Measurements from ENCODE around the gene C16orf87. TPM values are rescaled to one million over a fixed set of nuclear protein-coding genes. Genes with fewer than 3 reads are reported as not detected.

The C16orf87 gene
- total and polyA plus RNA-seq, 9 of the 15 experiments (the other 6 are each of a cell fraction or from before 2014, with no cell fraction given): 7.8 to 16.7 (median 10.5) TPM

DNA sequence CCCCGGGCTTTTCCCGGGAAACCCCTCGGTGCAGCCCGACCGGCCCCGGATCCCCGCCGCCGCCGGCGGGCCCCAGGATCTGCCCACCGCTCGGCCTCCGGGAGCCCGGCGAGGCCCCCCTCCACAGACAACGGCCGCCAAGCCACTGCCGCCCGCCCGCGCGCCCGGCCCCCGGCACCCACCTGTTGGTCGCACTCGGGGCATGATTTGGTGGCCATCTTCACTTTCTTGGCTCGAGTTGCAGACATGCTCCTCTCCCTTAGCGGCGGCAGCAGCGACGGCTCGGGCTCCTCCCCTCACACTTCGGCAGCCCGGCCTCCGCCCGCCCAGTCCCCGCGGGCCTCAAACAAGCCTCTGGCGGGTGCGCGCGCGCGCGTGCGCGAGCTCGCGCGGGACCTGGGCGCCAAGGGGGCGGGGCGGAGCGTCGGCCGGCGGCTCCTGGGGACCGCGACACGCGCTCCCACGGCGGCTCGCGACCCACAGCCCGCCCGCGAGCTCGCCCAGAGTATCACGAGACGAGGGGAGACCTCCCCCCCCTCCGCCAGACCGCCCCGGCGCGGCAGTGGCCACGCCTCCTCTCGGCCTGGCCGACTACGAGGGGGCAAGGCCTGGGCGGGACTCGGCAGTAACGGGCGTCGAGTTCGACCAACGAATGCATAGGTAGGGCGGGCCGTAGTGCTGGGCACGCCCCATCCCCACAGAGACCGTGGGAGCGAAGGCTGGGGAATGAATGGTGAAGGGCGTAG, at the start of gene C16orf87 (continued):
- TF ChIP-seq, protein P1, sequence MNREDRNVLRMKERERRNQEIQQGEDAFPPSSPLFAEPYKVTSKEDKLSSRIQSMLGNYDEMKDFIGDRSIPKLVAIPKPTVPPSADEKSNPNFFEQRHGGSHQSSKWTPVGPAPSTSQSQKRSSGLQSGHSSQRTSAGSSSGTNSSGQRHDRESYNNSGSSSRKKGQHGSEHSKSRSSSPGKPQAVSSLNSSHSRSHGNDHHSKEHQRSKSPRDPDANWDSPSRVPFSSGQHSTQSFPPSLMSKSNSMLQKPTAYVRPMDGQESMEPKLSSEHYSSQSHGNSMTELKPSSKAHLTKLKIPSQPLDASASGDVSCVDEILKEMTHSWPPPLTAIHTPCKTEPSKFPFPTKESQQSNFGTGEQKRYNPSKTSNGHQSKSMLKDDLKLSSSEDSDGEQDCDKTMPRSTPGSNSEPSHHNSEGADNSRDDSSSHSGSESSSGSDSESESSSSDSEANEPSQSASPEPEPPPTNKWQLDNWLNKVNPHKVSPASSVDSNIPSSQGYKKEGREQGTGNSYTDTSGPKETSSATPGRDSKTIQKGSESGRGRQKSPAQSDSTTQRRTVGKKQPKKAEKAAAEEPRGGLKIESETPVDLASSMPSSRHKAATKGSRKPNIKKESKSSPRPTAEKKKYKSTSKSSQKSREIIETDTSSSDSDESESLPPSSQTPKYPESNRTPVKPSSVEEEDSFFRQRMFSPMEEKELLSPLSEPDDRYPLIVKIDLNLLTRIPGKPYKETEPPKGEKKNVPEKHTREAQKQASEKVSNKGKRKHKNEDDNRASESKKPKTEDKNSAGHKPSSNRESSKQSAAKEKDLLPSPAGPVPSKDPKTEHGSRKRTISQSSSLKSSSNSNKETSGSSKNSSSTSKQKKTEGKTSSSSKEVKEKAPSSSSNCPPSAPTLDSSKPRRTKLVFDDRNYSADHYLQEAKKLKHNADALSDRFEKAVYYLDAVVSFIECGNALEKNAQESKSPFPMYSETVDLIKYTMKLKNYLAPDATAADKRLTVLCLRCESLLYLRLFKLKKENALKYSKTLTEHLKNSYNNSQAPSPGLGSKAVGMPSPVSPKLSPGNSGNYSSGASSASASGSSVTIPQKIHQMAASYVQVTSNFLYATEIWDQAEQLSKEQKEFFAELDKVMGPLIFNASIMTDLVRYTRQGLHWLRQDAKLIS (CRISPR knock-in tag; IDR thresholded peaks at IDR 0.05): no peak
- TF ChIP-seq MXI1 (IDR thresholded peaks at IDR 0.05; ENCODE audit: low read depth, low read length): no peak
- TF ChIP-seq CHD1 (IDR thresholded peaks at IDR 0.05; ENCODE audit: low read length): no peak
- peak; percentile 89 for TF ChIP-seq RBFOX2 (IDR thresholded peaks at IDR 0.05; ENCODE audit: low read depth, low read length)
- no peak for TF ChIP-seq PHTF2 (CRISPR knock-in tag; IDR thresholded peaks at IDR 0.05)
- TF ChIP-seq, protein P2, sequence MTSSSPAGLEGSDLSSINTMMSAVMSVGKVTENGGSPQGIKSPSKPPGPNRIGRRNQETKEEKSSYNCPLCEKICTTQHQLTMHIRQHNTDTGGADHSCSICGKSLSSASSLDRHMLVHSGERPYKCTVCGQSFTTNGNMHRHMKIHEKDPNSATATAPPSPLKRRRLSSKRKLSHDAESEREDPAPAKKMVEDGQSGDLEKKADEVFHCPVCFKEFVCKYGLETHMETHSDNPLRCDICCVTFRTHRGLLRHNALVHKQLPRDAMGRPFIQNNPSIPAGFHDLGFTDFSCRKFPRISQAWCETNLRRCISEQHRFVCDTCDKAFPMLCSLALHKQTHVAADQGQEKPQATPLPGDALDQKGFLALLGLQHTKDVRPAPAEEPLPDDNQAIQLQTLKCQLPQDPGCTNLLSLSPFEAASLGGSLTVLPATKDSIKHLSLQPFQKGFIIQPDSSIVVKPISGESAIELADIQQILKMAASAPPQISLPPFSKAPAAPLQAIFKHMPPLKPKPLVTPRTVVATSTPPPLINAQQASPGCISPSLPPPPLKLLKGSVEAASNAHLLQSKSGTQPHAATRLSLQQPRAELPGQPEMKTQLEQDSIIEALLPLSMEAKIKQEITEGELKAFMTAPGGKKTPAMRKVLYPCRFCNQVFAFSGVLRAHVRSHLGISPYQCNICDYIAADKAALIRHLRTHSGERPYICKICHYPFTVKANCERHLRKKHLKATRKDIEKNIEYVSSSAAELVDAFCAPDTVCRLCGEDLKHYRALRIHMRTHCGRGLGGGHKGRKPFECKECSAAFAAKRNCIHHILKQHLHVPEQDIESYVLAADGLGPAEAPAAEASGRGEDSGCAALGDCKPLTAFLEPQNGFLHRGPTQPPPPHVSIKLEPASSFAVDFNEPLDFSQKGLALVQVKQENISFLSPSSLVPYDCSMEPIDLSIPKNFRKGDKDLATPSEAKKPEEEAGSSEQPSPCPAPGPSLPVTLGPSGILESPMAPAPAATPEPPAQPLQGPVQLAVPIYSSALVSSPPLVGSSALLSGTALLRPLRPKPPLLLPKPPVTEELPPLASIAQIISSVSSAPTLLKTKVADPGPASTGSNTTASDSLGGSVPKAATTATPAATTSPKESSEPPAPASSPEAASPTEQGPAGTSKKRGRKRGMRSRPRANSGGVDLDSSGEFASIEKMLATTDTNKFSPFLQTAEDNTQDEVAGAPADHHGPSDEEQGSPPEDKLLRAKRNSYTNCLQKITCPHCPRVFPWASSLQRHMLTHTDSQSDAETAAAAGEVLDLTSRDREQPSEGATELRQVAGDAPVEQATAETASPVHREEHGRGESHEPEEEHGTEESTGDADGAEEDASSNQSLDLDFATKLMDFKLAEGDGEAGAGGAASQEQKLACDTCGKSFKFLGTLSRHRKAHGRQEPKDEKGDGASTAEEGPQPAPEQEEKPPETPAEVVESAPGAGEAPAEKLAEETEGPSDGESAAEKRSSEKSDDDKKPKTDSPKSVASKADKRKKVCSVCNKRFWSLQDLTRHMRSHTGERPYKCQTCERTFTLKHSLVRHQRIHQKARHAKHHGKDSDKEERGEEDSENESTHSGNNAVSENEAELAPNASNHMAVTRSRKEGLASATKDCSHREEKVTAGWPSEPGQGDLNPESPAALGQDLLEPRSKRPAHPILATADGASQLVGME (CRISPR knock-in tag; IDR thresholded peaks at IDR 0.05): no peak
- no peak for TF ChIP-seq HEY1 (CRISPR knock-in tag; IDR thresholded peaks at IDR 0.05; ENCODE audit: borderline replicate concordance)
- TF ChIP-seq ZNF764 (CRISPR knock-in tag; IDR thresholded peaks at IDR 0.05; ENCODE audit: low read depth): no peak
- no peak for TF ChIP-seq MCM3 (IDR thresholded peaks at IDR 0.05)
- no peak for TF ChIP-seq FOXK2 (conservative IDR thresholded peaks at IDR 0.05 in 1 of 2, IDR thresholded peaks at IDR 0.05 in 1 of 2; ENCODE audit: low read depth in 2 of 2)
- TF ChIP-seq, protein P3, sequence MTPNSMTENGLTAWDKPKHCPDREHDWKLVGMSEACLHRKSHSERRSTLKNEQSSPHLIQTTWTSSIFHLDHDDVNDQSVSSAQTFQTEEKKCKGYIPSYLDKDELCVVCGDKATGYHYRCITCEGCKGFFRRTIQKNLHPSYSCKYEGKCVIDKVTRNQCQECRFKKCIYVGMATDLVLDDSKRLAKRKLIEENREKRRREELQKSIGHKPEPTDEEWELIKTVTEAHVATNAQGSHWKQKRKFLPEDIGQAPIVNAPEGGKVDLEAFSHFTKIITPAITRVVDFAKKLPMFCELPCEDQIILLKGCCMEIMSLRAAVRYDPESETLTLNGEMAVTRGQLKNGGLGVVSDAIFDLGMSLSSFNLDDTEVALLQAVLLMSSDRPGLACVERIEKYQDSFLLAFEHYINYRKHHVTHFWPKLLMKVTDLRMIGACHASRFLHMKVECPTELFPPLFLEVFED (CRISPR knock-in tag; conservative IDR thresholded peaks at IDR 0.05): no peak
- TF ChIP-seq U2AF1 (optimal IDR thresholded peaks at IDR 0.05; ENCODE audit: low read depth, low read length): no peak
- TF ChIP-seq PURB (CRISPR knock-in tag; IDR thresholded peaks at IDR 0.05; ENCODE audit: low read depth): no peak
- TF ChIP-seq, protein P4, sequence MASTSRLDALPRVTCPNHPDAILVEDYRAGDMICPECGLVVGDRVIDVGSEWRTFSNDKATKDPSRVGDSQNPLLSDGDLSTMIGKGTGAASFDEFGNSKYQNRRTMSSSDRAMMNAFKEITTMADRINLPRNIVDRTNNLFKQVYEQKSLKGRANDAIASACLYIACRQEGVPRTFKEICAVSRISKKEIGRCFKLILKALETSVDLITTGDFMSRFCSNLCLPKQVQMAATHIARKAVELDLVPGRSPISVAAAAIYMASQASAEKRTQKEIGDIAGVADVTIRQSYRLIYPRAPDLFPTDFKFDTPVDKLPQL (IDR thresholded peaks at IDR 0.05; ENCODE audit: extremely low read depth, insufficient read length): no peak
- TF ChIP-seq CCAR2 (IDR thresholded peaks at IDR 0.05; ENCODE audit: low read depth, low read length): no peak
